Cardiac fibroblast (primary cell): ENCODE measurements around the gene POLE3.
"Not testable (repeated sequence)": the region's sequence is repeated elsewhere in the genome, so short reads cannot be mapped to it uniquely, and the experiment has no call there.

Source experiments
- DNase-seq, 2 donors: peaks; one replicate each; pipeline versions ENCODE4 v3.0.0 to v3.0.0-alpha.2; 2010; ENCODE audit warnings: low read depth in 2 of 2
- H3K4me3 ChIP-seq, 2 donors: replicated peaks in 1 of 2; 1 replicate in 1 of 2; 2 replicates in 1 of 2; pipeline ENCODE4 v1.5.1; 2011; ENCODE audit warnings: low read depth in 2 of 2, low read length in 2 of 2, mild to moderate bottlenecking in 2 of 2, moderate library complexity in 1 of 2
- CTCF ChIP-seq: IDR thresholded peaks from one replicate; pipeline ENCODE4 v1.5.1; 2011; ENCODE audit warnings: low read depth, mild to moderate bottlenecking, low read length, inconsistent platforms

The POLE3 gene

GRCh38 chr9:113406873-113407511 is 3.5 kb downstream of the POLE3 start:
- peak; percentile 83 to 88 for DNase-seq
- TF ChIP-seq CTCF = peak; percentile 85
- H3K4me3 ChIP-seq = not testable (repeated sequence)

- H3K4me3 ChIP-seq, DNase-seq: not testable (repeated sequence)
Observed at GRCh38 chr9:113406353-113406752, 4.1 kb downstream of the POLE3 start.

DNA sequence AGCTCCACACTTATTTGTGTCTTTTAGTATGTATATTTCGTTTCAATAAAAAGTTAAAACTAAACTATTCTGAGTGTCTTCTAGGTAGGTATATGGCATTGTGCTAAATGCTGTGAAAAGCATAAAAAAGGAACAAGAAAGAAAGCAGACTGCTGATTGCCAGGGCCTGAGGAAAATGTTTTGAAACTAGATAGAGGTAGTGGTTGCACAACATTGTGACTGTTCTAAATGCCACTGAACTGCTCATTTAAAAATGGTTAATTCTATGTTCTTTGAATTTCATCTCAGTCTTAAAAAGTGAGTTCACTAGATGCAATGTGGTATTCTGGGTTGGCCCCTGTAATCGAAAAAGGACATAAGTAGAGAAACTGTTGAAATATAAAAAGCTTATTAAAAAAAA is 6.8 kb downstream of the POLE3 start:
- DNase-seq = peak; percentile 9 to 40
- H3K4me3 ChIP-seq = no peak overlapping the region
- no peak for TF ChIP-seq CTCF

- peak; percentile 98 to 99 for DNase-seq
- peak within 1 kb of the TSS; percentile 93 for H3K4me3 ChIP-seq
- TF ChIP-seq CTCF = peak; percentile 91
Observed at GRCh38 chr9:113401027-113401792, 9.3 kb downstream of the POLE3 start, which contains the start of gene ALAD. ALAD (minus strand) TSS chr9:113401284; CDS start chr9:113393559, 7,725 bp downstream.

GRCh38 chr9:113399646-113400200 is 10.8 kb downstream of the POLE3 start:
- no peak for TF ChIP-seq CTCF
- no peak for DNase-seq
- peak overlapping the region in 1 of 2 donors; percentile 93 for H3K4me3 ChIP-seq

- DNase-seq = peak in 1 of 2 donors; percentile 10
- no peak overlapping the region for H3K4me3 ChIP-seq
- no peak for TF ChIP-seq CTCF
Observed at GRCh38 chr9:113398796-113399195, 11.7 kb downstream of the POLE3 start.

DNA sequence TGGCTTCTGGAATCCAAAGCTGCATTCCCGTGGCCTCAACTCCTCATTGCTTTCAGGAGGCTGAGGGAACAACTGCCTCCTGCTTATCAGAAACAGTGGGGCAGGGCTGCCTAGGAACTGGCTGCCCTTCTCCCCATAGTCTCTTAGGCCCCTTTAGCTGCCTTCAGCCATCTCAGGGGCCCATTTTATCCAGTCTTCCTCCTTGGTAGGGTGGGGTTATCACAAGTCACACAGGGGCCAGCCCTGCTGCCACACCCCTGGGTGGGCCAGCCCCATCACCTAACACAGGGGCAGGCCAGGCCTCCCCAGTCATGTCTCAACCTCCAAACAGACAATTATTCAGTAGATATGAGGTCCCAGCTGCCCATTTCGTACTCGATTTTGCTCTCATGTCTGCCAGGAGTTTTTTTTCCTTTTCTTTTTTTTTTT is 13.3 kb downstream of the POLE3 start:
- H3K4me3 ChIP-seq = no peak overlapping the region
- TF ChIP-seq CTCF = no peak
- DNase-seq = no peak
